ENCODE data around the gene GPC6.

GPC6 gene

DNA sequence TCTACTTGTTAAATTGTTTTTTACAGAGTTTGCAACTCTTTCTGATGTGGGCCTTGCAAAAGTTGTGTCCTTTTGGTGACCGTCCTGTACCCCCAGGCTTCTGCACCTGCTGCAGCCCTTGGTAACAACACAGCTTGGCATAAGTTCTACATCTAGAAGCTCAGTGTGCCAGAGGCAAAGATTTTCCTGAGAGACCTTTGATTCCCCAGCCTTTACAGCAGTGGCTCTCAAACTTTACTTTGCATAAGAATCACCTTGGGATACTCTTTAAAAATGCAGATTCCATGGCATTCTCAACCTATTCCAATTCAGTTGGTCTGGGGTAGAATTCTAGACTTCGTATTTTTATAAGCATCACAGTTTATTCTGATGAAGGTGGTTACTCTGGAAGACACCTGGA, 991.9 kb downstream of the GPC6 start:
- in situ Hi-C loops (cut with HindIII; ENCODE audit: low sequenced_read_pairs), result no loop called here

DNA sequence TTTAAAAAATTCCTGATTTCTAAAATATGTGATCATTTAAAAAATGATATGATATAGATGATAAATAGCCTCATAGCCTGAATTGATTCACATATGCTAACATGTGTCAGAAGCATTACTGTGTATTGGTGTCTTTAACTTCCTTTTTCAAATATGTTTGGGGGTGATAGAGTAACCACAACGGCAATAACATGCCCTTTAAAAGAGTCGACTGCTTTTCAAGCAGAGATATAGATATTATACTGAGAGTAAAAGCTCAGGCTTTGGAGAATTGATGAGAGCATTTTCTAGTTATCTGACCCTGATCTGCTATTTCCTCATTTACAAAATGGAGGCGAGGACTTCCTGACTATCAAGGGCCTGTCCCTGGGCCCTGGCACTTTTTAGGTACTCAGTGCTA, 992.3 kb downstream of the GPC6 start:
- in situ Hi-C loops (cut with HindIII; ENCODE audit: low sequenced_read_pairs), result no loop called here

DNA sequence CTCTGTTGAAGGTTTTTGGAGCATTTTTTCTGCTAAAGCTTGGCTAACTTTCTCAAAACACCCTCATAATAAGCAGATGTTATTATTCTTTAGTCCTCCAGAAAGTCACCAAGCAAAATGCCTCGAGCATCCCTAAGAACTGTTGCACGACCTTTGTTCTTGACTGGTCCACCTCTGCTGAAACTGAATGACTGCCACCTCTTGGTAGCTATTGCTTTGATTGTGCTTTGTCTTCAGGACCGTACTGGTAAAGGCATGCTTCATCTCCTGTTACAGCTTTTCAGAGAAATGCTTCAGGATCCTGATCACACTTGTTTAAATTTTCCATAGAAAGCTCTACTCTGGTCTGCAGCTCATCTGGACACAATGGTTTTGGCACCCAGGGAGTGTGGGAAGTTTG, 998.1 kb downstream of the GPC6 start:
- in situ Hi-C loops (cut with HindIII; ENCODE audit: low sequenced_read_pairs), result no loop called here

DNA sequence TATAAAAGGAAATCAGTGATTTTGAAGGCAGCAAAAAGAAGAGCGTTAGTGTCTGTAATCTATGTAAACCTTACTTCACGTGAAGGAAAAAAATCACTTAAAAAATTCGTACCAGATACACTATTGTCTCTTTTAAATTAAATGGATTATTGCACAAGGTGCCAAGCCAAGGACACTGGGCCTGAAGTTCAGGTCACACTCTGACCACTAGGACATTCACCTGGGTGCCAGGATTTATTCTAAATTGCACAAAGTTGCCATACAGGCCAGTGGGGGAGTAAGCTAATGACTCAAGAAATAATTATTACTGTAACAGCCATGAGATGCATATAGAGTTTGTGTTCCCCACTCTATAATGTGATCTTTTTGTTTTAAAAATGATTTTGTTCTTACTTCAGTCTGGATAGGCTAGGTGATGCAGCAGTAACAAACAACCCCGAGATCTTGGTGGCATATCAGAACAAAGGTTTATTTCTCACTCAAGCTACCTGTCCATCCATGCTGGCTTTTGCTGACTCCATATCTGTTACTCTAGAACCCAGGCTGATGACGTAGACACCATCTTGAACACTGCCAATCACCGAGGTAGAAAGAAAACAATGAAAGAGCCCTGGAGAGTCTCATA, 1000.8 kb downstream of the GPC6 start:
- in situ Hi-C loops (cut with HindIII; ENCODE audit: low sequenced_read_pairs), result no loop called here

DNA sequence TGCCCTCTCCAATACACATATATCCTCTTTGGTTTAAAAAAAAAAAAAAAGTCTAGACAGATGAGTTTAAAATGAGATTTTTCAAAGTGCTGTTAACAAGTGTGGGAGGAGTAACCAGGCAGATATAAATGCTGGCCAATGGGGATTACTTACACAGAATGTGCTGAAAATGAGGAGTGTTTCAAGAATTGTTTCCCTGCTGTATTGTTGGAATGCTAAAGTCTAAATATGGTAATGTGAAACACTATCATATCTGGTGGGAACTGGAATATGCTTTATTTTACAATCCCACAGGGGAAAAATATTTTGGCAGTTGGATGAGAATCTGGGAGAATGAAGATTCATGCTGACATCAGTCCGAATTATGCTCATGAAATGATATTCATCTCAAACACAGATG, 1002.2 kb downstream of the GPC6 start:
- in situ Hi-C loops (cut with HindIII; ENCODE audit: low sequenced_read_pairs), result no loop called here

DNA sequence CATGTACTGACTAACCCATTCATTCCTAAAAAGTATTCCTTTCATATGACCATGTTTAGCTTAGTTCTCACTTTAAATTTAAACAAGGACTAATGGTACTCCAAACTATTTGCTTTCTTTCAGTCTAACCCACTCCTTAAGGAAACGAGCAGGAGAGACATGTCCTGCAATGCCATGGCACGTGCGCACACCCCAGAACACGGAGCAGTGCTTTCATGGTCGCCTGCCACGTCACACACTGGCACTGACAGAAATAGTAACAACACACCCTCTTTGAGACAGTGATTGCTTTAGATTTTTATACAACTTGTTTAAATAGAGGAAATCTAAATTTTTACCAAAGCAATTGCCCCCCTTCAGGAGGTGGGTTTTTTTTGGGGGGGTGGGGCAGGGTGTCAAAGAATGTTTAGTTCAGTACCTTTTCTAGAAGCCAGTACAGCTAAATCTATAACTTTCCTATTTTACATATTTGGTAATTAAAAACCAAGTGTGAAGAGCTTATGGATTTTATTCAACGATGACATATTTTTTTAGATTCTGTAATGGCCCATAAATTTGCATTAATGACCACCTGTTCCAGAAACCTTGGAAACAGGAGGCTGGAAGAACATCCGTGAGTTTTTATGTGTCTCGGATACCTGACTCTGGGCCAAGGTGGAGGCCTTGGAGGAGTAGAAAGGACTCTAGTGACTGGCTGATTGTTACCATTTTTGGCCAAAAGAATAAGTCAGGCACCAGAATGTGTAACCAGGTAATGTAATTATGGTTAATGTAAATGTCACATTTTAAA, 1005.7 kb downstream of the GPC6 start:
- in situ Hi-C loops (cut with HindIII; ENCODE audit: low sequenced_read_pairs), result no loop called here

DNA sequence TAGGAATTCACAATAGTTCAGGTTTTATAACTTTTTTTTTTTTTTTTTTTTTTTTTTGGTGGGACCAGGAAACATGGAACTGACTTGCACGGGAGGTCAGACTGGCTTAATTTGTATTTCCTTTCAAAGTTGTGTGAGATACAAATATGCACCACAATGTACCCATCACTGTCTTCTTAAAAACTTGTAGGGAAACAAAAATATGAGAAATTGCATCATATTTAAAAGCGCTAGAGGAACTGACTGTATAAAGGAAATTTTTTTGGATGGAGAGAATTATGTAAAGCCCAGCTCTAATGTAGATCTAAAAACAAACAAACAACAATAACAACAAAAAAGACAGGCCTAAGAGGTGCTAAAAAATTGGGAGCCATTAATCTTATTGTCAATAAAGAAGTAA, 1006.3 kb downstream of the GPC6 start:
- in situ Hi-C loops (cut with HindIII; ENCODE audit: low sequenced_read_pairs), result no loop called here

DNA sequence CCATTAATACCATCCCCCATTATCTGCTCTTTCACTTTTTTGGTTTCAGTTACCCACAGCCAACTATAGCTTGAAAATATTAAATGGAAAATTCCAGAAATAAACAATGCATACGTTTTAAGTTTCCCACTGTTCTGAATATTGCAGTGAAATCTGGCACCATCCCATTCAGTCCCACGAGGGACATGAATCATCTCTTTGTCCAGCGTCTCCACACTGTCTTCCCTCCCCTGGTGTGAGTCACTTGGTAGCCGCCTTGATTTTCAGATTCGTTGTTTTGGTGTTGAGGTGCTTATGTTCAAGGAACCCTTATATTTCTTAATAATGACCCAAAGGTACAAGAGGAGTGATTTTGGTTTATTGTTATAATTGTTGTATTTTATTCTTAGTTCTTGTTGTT, 1006.8 kb downstream of the GPC6 start:
- in situ Hi-C loops (cut with HindIII; ENCODE audit: low sequenced_read_pairs), result no loop called here

DNA sequence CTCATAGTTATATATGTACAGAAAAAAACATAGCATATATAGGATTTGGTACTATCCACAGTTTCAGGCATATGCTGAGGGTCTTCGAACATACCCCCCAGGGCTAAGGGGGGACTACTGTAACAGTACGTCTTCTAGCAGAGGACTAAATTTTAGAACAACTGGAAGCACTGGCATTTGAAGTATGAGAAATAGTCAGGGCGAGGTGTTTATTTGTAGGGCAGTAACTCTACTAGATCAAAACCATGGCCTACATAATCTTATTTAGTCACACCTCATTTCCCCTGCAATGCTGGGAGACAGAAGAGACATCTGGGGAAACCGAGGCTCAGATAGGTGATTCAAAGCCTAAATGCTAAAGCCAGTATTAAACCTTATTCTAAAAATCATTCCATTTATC, 1007.2 kb downstream of the GPC6 start:
- in situ Hi-C loops (cut with HindIII; ENCODE audit: low sequenced_read_pairs), result no loop called here

DNA sequence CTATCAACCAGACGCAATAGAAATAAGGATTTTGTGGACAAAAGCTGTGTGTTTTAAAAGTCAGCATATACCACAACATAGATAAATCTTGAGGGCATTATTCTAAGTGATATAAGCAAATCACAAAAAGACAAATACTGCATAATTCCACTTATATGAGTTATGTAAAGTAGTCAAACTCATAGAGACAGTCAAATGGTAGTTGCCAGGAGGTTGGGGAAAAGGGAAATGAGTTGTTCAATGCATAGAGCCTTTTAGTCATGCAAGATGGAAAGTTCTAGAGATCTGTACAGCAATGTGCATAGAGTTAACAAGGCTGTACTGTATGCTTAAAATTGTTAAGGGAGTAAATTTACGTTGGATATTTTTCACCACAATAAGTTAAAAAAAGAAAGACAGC, 1008.1 kb downstream of the GPC6 start:
- in situ Hi-C loops (cut with HindIII; ENCODE audit: low sequenced_read_pairs), result no loop called here

DNA sequence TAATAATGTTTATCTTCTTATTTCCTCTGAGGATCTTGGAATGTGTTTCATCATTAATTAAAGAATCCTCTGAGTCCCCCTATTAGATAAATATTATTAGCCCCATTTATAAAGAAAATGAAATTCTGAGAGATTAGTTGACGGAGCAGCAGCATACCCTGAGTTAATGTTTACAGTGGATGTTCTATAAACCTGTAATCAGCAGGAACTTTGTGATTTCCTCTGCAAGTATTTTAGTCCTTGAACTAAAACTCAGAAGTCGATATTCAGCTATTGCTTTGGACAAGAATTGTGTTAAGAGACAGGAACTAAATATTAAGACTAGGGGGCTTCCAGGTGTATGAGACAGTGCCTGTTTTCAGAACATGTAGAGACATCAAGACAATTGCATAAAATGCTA, 1009.5 kb downstream of the GPC6 start:
- in situ Hi-C loops (cut with HindIII; ENCODE audit: low sequenced_read_pairs), result no loop called here

DNA sequence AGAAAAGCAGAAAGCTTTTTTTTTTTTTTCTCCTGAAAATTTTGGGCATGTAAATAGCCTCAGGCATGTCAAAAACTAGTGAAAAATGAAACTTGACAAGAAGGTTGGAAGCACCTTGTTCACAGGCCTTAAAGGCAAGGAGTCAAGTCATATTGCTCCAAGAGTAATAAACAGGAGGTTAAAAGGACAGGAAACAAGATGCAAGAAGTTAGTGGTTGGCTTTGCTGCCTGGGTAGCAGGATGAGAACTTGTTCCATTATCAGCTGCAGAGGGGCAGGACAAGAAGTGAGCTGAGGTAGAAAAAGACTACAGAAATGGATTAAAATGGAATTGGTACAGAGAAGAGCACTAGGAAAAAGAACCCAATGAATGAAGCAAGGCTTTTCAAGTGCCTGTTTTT, 1010.3 kb downstream of the GPC6 start:
- in situ Hi-C loops (cut with HindIII; ENCODE audit: low sequenced_read_pairs), result no loop called here

DNA sequence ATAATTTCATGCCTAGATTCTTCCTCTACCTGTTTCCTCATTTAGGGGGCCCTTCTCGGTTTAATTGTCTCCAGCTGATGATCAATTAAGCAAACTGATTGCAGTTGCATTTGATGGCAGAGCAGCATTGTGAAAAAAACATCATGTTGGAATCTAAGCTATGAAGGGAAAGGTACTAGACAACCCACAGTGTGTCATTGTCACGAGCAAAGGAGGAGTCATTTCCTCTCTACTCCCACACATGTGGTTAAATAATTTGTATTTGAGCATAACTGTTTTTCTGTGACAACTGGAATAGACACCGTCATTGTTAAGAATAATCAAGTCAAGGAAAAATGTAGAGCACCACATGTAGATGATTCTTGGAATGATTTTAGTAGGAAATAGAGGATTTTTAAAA, 1012.5 kb downstream of the GPC6 start:
- in situ Hi-C loops (cut with HindIII; ENCODE audit: low sequenced_read_pairs), result no loop called here

DNA sequence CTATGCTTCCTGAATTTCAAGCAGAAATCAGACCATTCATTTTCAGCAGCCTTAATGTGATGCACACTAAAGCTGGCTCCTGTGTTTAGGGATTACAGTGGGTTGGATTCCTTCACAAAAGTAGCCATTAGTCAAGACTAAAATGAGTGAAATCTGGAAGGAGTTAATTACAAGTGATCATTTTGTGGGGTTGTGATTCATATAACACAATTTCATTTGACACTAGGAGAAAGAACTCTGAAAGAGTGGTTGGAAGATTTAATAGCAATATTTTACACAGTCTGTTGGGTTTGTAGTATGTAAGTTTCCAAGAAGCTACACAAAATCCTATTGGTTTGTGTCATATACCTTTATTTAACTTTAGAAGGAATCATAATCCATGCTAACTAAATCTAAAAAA, 1015.9 kb downstream of the GPC6 start:
- in situ Hi-C loops (cut with HindIII; ENCODE audit: low sequenced_read_pairs), result no loop called here

DNA sequence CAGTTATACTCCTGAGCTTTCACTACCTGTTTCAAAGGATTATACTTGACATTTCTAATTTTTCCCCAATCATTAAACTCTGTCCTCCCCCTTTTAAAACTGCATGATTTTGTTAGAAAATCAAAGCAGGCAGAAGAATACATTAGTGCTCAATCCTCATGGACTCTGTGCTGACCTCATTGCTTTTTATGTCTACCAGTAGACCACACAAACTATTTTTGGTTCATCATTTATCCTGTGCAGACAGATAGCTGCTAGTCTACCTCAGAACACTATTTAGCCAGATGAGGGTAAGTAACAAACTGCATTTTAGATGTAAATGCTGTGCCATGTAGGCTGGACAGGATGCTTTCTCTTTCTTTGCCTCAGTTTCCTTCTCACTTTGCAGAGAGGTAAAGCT, 1016.9 kb downstream of the GPC6 start:
- in situ Hi-C loops (cut with HindIII; ENCODE audit: low sequenced_read_pairs), result no loop called here

DNA sequence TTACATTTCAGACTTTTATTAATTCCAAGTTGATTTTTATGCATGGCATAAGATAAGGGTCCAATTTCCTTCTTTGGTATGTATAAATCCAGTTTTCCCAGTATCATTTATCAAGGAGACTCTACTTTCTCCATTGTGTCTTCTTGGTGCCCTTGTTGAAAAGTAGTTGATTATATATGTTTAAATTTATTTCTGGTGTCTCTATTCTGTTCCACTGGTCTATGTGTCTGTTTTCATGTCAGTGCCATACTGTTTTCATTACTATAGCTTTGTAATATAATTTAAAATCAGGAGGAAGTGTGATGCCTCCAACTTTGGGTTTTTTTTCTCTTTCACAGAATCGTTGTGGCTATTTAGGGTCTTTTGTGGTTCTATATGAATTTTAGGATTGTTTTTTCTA, 1019.9 kb downstream of the GPC6 start:
- in situ Hi-C loops (cut with HindIII; ENCODE audit: low sequenced_read_pairs), result no loop called here

DNA sequence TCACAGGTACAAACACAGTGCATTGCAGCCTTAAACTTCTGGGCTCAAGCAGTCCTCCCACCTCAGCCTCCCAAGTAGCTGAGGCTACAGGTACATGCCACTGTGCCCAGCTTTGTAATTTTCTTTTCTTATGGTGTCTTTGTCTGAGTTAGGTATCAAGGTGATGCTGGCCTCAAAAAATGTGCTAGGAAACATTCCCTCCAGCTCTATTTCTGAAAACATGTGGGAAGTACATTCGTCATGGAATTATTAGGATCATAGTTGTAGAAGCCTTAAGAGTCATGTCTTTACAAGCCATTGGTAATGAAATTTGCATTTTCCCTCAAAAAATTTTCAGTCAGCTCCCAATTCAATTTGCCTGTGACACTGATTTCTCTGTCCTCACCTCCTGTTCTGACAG, 1021.3 kb downstream of the GPC6 start:
- in situ Hi-C loops (cut with HindIII; ENCODE audit: low sequenced_read_pairs), result no loop called here

DNA sequence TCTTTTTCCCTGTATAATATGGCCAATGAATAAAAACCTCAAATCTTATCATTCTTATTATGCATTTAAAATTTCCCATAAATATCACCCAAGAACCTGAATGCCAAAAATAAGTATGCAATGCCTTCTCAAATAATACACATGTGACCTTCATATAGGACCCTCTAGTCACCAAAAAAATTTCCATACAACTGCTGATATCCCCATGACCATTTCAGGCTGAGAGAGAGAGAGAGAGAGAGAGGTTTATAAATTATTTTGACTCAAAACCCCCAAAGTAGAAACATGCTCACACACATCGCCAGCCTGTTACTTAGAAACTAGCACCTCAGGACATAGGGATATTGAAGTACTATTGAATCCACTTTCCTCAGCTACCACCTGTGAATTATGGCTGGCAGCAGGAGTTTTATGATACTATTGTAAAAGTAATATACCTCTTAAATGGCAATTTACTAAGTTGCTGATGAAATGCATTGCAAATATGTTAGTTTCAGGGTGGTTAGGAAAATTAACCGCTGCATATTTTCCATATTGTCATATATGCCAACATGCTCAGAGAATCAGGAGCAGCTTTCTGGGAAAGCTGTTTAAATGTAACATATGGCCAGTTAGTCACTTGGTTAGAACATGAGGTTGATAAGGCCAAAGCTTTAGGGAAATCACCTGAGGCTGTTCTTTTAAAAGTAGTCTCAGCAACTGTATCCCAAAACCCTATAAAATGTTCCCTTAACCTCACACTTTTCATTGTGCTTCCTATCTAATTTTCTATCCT, 1022.0 kb downstream of the GPC6 start:
- in situ Hi-C loops (cut with HindIII; ENCODE audit: low sequenced_read_pairs), result no loop called here

DNA sequence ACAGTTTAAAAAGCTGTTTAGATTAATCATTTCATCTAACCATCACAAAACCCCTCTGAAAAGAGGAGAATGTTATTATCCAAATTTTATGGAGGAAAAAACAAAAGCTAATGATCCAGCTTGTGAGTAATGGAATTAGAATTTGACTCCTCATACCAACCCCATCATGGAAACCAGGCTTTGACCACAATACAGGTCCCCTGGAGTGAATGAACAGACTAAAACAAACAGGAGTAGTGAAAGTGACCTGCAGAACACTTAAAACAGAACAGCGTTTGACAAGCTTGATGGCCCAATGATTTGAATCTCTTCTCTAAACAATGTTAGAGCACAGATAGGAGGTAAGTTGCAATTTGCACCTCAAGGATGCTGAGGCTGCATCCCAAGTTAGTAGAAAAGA, 1022.9 kb downstream of the GPC6 start:
- in situ Hi-C loops (cut with HindIII; ENCODE audit: low sequenced_read_pairs), result no loop called here

DNA sequence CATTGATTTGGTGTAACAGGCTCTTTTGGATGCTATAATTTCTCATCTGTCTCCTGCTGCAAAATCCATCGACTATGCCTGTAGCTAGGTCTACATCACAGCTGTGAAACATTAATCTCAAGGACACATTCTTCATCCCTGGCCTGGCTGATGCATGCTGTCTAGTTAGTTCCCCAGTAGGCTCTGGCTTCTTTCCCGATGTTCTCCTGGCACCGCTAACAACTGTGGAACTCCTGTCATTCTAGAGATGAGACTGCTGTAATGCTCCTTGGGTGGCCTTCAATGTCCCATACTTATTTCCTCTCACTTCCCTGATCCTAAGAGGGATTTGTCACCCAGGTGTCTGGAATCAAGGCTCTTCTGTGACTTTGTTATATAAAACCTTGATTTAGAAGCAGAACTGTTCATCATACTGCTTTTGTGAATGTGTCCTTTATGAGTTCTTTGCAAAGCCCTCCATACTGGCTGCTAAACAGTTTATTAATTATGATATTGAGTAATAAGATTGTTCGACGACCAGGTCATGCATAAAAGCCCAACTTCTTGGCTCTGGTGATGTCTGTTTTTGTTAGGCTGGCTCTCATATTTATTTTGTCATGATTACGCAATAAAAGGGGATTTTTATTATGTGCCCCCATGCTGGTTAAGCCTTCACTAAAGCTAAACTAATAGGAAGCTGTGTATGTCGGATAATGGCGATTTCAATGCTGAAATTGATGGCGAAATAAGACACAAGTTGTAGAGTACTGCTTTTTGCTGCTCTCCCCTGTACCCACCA, 1025.4 kb downstream of the GPC6 start:
- in situ Hi-C loops (cut with HindIII; ENCODE audit: low sequenced_read_pairs), result no loop called here

DNA sequence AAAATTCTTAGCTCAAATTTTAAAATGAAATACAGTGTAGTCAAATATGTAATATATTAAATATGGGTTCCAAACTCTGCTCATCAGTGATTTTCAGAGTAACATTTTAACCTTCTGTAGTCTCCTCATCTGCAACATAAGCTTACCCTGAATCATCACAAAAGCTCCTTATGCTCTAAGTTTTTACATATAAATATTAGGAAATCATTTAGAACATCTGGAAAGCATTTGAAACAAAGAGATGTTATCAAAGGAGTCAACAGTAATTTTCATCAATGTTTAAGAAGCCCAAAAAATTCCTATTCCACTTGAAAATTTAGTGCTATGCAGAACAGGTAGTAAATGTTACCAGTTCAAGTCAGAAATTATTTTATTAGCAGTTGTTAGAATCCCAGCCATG, 1028.1 kb downstream of the GPC6 start:
- in situ Hi-C loops (cut with HindIII; ENCODE audit: low sequenced_read_pairs), result no loop called here
